Stimulated activated CD4-positive, alpha-beta T cell treated with anti-CD3 and anti-CD28 coated beads, TNF-alpha, amount 100 ng/mL, for 1 hour (primary cell): Measurements from ENCODE around the gene SCAMP3.
A peak's percentile ranks its signal among the peaks of the same experiment; 100 is the strongest.
"Not testable (repeated sequence)": the region's sequence is repeated elsewhere in the genome, so short reads cannot be mapped to it uniquely, and the experiment has no call there.

Experiments used
- DNase-seq, 3 donors: peaks; one replicate each; pipeline ENCODE4 v3.0.0-alpha.2; 2020; ENCODE audit warnings: low read depth in 3 of 3, low spot score in 1 of 3

SCAMP3 gene

DNA sequence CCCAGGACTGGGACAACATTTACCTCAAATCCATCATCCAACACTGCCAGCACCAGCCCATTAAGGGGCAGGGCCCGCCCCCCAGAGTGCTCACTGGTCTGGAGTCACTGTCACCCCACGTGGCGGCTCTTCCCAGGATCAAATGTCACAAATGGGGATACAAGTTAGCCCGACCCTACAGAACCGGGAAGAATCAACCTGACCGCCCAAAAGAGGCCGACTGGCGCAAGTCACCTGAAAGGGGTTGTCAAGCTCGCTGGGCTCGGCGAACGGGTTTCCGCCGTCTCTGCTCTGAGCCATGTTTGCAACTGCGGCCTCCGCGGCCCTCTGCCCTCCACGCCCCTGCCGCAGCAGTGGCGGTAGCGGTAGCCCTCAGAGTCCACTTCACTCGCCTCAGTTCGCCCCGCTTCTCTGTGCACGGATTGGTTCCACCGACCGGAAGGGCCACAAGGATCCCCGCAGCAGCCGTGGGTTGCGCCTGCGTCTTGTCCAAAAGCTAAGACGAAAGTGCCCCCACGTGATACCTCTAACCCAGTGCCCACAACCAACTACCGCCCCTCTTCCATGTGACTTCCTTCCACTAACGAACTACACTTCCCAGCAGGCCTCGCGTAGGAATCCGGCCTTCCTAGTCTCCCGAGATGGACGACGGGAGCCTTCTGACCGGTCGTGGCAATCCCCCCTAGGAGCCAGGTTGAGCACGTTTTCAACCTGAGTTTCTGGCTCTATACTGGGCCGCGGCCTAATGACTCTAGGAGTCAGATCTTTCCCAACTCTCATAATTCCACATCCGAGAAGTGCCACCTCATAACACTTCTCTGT, at the start of gene SCAMP3:
SCAMP3 (minus strand) TSS at position 509 of the 822 bp plus-strand sequence; CDS start at position 300, 209 bp downstream.
- peak; percentile 63 to 74 (median 65) for DNase-seq

DNA sequence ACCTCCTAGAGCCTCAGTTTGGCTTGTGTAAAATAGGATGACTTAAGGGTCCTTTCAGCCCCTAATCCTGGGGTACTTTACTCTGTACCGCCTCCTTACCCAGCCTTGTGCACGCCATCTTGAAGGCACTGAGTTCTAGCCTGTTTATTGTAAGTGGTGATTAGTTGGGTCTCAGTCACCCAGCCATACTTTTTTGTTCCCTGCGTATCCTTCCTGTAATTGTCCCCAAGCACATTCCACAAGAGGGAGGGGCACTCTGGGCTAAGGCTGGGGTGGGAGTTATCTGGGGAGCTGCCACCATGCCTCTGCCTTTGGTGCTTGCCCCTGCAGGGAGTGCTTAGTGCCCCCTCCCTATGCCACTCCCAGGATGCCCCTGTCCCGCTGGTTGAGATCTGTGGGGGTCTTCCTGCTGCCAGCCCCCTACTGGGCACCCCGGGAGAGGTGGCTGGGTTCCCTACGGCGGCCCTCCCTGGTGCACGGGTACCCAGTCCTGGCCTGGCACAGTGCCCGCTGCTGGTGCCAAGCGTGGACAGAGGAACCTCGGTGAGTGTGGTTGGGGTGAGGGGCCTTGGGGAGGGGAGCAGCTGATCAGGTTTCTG, 47.4 kb upstream of the SCAMP3 start:
- no peak for DNase-seq

DNA sequence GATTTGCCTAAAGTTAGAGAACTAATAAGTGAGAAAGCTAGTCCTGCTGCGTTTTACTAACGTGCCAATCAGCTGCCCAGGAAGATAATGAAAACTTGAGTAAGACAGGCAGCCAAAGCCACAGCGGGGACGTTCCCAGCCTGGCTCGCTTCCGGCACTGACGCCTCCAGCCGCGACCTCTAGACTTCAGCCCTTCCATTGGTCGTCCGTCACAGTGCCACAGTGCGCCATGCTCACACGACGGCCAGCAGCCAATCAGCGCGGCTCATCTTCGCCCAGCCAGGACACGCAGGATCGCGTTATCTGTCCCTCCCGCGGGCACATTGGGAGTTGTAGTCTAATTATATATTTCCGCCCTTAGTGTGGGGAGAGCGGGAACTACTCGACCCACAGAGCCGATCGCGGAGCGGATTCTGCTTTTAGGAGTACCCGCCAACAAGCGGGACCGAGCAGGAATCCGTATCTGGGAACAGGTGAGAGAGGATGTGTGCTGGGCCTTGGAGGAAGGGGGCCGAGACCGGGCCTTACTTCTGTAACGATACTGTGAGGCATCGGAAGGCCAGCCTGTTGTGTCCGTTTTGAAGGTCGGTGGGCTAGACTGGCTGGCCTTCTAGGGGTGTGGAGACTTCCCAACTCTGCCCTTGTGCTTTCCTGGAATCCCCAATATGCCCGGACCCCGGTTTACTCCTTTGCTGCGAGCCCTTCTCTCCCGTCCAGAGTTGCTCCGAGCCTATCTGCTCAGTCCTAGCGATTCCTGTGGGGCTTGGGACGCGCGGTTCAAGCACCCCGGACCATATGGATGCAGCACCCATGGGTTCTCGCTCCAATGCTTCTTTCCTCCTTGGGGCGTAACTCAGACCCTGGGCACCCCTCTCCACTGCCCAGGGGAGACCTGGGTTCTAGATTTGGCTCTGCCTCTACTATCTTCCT, 46.6 kb upstream of the SCAMP3 start, which contains the start of gene FDPS:
FDPS (plus strand) TSS at position 374 of the 930 bp plus-strand sequence. CDS start 924 bp downstream, outside the sequence.
- DNase-seq, result peak; percentile 82 to 94 (median 92)

DNA sequence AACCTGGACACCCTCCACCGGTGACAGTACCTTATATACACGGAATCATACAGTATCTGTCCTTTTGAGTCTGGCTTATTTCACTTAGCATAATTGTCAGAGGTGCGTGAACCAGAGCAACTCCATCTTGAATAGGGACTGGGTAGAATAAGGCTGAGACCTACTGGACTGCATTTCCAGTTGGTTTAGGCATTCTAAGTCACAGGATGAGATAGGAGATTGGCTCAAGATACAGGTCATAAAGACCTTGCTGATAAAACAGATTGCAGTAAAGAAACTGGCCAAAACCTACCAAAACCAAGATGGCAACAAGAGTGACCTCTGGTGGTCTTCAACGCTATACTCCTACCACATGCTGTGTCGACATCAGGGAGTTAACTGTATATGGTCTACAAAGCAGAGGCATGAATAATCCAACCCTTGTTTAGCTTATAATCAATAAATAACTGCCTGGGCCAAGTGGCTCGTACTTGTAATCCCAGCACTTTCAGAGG, 45.1 kb upstream of the SCAMP3 start:
- no peak for DNase-seq

DNA sequence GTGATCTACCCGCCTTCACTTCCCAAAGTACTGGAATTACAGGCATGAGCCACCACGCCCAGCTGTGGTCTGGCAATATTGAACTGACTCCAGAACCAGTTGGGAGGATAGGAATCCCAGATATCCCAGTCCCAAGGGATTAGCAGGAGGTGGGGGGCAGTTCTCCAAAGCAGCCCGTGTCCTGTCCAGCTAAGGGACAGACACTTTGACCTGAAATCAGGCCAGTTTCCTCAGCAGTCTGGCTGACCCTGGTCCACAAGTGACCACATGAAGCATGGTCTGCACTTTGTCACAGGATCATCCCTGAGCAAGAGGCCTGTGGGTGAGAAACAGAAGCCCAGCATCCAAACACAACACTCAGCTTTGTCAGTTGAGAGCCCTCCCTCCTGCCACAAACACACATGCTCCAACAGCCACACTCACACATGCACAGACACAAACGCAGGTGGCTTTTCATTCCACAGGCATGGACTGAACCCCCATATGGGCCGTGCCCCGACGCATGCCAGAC, 43.8 kb upstream of the SCAMP3 start:
- DNase-seq, result no peak

DNA sequence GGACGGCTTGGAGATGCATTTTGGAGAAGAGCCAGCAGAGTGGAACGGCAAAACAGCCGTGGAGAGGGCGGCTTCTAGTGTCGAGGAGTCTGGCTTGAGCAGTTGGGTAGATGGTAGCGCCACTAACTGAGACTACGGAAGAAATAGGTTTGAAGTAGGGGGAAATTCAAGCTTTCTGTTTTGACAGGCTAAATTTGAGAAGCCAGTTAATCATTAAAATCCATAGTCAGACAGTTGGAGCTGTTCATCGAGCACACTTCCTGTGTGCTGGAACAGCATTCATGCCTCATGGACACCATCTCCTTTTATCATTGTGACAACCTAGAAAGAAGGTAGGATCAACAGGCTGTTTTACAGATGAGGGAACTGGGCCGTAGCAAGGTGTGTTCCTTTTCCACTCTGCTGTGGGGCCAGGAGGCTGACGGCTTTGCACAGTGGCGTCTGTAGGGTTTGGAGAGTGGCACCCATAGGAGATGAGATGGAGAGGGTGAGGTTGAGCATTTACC, 42.5 kb upstream of the SCAMP3 start:
- DNase-seq, result no peak

DNA sequence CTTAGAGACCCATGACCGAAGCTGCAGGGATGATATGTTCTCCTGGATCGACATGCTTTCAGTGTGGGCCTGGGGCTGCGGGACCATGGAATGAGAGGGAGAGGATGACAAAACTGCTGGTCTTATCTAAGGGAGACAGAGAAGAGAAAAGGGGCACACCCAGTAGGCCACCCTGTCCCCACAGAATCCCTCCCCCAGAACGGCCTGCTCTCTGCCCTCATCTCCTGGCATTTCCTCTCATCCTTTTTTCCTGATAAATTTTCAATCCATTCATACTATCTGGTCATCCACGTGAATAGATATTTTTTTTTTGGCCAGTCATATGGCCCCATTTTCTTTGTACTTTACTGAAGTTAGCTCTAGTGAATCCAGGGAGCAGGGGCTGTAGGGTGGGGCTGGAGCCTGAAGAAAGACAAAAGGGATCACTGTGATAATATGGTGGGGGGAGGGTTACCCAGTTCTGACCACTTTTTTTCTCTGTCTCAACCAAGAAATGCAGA, 39.2 kb upstream of the SCAMP3 start, which contains the start of gene PKLR:
PKLR (minus strand) TSS at position 97 of the 500 bp plus-strand sequence; CDS start at position 54, 43 bp downstream.
- no peak for DNase-seq

DNA sequence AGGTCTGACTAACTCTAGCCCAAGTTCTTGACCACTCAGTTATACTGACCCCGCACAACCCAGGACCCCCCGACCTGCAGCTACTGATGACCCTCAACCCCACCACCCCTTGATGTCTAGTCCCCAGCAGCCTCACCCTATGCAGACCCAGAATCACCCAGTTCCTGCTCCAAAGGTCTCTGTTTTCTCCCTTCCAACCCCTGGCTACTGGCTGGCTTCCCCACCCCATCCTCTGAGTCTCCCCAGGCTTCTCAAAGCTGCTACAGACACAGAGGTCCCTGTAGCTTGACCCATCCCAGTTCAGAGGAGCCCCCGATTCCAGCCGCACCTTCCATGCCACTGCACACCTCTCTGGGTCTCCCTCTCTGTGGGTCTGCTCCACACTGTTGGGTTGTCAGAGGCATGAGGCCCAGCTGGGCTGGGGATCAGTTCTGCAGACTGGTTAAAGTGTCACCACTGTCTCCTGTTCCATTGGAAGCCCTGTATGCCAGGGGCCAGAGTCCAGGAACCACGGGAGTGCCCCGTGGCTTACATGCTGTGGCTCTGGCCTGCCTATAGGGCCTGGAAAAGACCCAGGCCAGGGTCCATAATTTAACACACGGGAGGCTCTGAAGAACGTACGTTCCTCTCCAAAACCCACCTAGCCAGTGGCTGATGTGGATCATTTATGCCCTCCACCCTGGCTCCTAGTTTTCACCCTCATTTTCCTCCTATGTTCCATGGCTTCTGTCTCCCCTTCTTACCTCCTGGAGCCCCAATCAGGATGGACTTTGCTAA, 38.6 kb upstream of the SCAMP3 start:
- no peak for DNase-seq

DNA sequence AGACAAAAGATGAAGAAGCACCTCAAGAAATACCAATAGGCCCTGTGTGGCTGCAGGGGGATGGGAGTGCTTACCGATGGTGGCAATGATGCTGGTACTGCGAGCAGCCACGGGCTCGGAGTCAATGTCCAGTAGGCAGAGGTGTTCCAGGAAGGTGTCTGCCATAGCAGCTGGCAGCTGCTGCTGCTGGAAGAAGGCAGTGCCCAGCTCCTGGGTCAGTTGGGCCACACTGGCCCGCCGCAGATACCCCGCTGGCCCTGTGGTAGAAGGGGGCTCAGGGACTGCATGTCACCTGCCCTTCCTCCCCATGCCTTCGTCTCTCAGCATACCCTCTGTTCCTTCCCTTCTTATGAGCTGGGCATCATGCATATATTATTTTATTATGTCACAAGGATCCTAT, 37.9 kb upstream of the SCAMP3 start:
- DNase-seq, result no peak

DNA sequence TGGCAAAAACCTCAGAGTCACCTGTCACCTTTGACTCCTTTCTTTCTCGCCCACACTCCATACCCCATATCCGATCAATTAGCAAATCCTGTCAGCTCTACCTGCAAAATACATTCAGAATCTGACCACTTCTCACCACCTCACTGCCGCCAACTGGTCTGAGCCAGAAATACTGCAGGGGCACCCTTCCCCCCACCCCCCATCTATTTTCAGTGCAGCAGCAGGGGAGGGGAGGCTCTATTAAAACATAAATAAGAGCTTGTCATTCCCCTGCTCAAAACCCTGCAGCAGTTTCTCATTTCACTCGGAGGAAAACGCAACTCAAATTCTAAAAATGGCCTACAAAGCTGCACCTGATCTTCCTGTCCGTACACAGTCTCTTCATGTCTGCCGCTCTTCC, 35.2 kb upstream of the SCAMP3 start:
- DNase-seq, result no peak

DNA sequence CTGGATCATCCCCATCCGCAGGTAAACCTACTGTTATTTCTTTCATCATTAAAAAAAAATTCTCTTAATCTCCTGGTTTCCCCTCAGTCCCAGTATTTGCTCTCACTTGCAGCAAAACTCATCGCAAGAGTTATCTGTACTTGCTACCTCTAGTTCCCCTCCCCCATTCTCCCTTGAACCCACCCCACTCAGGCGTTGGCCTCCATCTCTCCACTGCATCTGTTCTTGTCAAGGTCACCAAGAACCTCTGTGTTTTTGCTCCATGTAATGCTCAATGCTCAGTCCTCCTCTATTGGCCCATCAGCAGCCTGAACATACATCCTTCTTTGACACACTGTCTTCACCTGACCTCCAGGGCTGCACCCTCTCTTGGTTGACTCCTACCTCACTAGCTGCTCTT, 34.5 kb upstream of the SCAMP3 start:
- no peak for DNase-seq

DNA sequence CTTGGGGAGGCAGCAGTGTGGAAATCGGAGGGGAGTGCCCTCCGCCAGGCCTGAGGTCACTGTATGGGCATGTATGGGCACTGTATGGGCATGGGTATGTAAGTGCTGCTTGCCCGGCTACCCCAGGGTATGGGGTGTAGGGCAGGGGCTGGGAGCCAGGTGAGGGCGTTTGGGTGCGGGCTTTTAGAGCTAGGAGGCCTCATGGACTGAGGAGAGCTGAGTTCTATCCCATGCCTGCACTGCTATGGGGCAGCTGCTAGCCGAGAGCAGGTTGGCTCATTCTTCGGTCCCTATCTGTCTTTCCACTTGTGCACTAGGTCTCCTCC, 33.7 kb upstream of the SCAMP3 start:
- DNase-seq, result no peak

DNA sequence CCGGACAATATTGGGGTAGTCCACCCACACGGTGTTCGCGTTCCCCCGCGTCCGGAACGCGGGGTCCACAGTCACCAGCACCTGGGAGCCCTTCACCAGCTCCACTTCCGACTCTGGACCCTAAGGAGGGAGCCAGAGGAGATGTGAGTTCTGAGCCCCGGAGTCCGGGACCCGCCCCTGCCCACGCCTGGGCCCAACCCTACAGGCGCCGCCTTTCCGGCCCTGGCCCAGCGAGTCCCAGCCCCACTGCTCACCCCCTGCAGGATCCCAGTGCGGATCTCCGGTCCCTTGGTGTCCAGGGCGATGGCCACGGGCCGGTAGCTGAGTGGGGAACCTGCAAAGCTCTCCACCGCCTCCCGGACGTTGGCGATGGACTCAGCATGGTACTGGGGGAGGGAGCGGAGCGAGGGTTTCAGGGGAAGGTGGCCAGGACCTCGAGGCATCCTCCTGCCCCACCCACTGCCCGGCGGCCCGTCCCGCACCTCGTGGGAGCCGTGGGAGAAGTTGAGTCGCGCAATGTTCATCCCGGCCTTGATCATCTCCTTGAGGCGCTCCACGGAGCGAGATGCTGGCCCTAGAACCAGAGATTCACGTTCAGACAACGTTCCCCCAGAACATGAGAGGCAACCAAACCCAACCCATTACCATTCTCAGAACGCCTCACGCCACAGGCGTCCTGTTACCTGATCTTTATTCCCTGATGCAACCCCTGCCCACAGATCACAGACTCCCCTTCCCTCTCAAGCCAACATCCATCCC, 33.2 kb upstream of the SCAMP3 start:
- no peak for DNase-seq

DNA sequence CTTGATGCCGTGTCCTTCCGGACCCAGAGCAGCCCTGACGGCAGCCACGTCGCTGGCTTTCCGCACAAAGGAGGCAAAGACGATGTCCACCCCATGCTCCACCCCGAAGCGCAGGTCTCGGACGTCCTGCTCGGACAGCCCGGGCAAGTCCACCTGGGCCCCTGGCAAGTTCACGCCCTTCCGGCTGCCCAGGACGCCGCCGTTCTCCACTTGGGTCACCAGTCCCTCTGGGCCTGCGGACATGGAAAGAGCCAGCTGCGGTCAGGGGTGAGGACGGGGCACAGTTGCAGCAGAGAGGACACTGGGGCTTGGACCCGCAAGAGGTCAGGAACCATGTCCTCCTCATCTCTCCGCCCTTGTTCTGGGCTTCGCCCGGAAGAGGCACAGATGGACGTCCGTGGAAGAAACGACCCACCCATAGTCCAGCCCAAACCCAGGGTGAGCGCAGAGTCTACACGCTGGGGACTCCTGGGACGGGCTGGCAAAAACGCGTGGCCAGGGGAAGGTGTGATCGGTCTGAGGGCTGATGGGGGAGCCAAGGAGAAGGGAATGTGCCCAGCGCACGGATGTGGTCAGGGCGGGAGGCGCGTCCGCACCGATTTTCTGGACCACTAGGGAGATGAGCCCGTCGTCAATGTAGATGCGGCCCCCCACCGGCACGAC, 32.5 kb upstream of the SCAMP3 start:
- no peak for DNase-seq

DNA sequence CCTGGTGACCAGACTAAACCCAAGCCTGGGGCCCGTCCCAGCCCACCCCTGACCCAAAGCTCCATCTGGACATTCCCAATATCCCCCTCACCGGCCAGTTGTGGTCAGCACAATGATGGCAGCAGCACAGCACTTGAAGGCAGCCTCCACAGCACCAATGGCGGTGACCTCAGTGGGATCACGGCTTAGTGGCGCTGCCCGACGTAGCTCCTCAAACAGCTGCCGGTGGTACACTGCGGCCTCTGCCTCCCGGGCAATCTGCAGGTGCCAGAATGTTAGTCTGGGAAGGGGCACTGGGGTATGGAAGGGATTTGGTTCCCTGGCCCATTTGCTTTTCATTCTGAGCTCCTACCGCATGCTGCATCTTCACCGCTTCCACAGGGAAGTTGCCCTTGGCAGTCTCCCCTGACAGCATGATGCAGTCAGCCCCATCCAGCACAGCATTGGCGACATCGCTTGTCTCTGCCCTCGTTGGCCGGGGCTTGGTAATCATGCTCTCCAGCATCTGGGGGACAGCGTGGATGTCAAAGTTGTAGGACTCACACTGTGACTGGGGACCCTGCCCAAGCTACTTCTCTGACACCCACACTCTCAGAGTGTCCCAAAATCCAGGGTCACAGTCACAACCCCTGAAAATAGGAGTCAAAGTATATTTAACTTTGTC, 31.1 kb upstream of the SCAMP3 start:
- DNase-seq, result no peak

DNA sequence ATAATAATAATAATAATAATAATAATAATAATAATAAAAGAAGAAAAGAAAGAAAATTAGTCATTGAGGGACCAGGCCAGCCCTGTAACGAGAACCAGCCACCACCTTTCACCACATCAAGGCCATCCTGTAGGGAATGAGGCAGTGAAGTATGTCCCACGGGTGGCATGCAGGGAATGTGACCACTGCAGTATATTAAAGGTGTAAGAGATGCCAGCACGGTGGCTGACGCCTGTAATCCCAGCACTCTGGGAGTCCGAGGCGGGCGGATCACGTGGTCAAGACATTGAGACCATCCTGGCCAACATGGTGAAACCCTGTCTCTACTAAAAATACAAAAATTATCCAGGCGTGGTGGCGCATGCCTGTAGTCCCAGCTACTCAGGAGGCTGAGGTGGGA, 28.8 kb upstream of the SCAMP3 start:
- DNase-seq, result not testable (repeated sequence)

DNA sequence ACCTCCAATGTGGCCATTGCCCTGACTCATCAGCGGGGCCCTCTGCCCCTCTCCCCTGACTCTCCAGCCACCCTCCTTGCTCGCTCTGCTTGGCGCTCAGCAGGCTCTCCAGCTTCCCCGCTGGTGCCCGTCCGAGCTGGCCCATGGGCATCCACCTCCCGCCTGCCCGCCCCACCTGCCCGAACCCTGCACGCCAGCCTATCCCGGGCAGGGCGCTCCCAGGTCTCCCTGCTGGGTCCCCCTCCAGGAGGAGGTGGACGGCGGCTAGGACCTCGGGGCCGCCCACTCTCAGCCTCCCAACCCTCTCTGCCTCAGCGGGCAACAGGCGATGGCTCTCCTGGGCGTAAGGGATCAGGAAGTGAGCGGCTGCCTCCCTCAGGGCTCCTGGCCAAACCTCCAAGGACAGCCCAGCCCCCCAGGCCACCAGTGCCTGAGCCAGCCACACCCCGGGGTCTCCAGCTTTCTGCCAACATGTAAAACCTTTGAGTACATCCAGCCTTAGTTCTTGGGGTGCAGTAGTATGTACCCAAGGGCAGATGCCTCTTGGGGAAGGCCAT, 25.9 kb upstream of the SCAMP3 start:
- DNase-seq, result no peak

DNA sequence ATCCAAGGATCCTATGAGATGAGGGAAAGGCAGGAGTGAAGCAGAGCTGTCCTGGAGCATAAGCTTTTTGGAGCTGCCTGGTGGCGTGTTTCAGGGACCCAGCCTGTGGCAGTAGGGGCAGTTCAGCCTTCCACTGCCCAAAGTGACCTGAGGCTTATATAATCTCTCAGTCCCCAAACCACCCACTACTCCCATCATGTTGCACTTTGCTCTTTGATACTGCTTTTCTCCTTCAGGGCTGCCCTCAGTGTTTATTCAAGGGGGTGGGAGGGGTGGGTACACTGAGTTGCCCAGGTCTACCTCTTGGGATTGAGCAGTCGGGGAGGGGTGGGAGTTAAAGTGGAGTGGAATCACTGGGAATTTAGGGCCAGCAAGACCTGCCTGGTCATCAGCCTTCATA, 24.4 kb upstream of the SCAMP3 start:
- no peak for DNase-seq
